Prostate gland (tissue), 2 donors: Measurements from ENCODE around the gene MN1. TPM values are rescaled to one million over a fixed set of nuclear protein-coding genes. Genes with fewer than 3 reads are reported as not detected.

ENCODE experiments used
- DNase-seq: peaks from one replicate; pipeline ENCODE4 v3.0.0-alpha.2; 2019; ENCODE audit warnings: low spot score
- H3K27ac ChIP-seq, 2 donors: fragments of 200-600 bp; sonication (generic); 2 replicates each; pipeline ENCODE4 v1.5.1; 2017 to 2019
- H3K27me3 ChIP-seq: fragments of 200-600 bp; sonication (generic); replicated peaks from 2 replicates; pipeline ENCODE4 v1.5.1; 2019; ENCODE audit not compliant: insufficient read depth
- H3K36me3 ChIP-seq, 2 donors: fragments of 200-600 bp; sonication (generic); 1 replicate in 1 of 2; 2 replicates in 1 of 2; pipeline versions ENCODE4 v1.5.1 to v1.8.1; 2017 to 2019
- H3K4me1 ChIP-seq: fragments of 200-600 bp; sonication (generic); replicated peaks from 2 replicates; pipeline ENCODE4 v1.5.1; 2019
- H3K4me3 ChIP-seq, 2 donors: fragments of 200-600 bp; sonication (generic); 2 replicates each; pipeline ENCODE4 v1.5.1; 2017 to 2019
- H3K9me3 ChIP-seq: fragments of 200-600 bp; sonication (generic); 2 replicates; pipeline ENCODE4 v1.5.1; 2017
- CTCF ChIP-seq, 4 experiments: fragments of 200-600 bp in 2 of 4; fragments of 450-650 bp in 2 of 4; sonication (generic) in 2 of 4; IDR thresholded peaks; 1 replicate in 3 of 4; 2 replicates in 1 of 4; pipeline ENCODE4 v1.5.1; 2016 to 2019; ENCODE audit warnings: antibody characterized with exemption in 4 of 4, mild to moderate bottlenecking in 2 of 4, moderate library complexity in 2 of 4
- POLR2A ChIP-seq: fragments of 450-650 bp; IDR thresholded peaks from one replicate; pipeline ENCODE4 v1.6.1; 2016; ENCODE audit warnings: antibody characterized with exemption, mild to moderate bottlenecking
- POLR2AphosphoS5 ChIP-seq: sonication (generic); formaldehyde crosslinking; IDR thresholded peaks from one replicate; pipeline ENCODE4 v1.6.1; 2017; ENCODE audit warnings: antibody characterized with exemption
- WGBS: methylation state at CpG from one replicate; pipeline ENCODE4 v1.1.5; 2018; 5-methylcytosine and 5-hydroxymethylcytosine counted together
- intact Hi-C: fragments of 100-400 bp; cut with DNase I; formaldehyde crosslinking; loops from one replicate; pipeline ENCODE4 v1.14.2; 2022
- total RNA-seq, 2 donors: library from RNA; depleted of rRNA; stranded (reverse); fragments of >200 nt; gene quantifications; one replicate each; pipeline ENCODE4 v1.1.0, GENCODE V29; 2016

MN1 gene
- total RNA-seq, 2 donors from 2014 or later, result 5.5 to 5.8 TPM

GRCh38 chr22:27737521-27737920 is 64.0 kb downstream of the MN1 start:
- intact Hi-C loops, result no loop called here

GRCh38 chr22:27734066-27734465 is 67.5 kb downstream of the MN1 start:
- no peak for DNase-seq
- WGBS, result 98% methylated on average over 4 of the region's 4 CpGs
- no peaks in the 10 kb centered on the region for H3K36me3 ChIP-seq

More at GRCh38 chr22:27737521-27737920, 64.0 kb downstream of the MN1 start:
- DNase-seq, result no peak
- Histone ChIP-seq H3K27me3 (no peaks in the 10 kb centered on the region), H3K4me1 (no peaks in the 10 kb centered on the region), H3K36me3 (no peaks in the 10 kb centered on the region), H3K27ac (no peak overlapping the region), H3K4me3 (no peak overlapping the region), H3K9me3 (no peaks in the 10 kb centered on the region)
- TF ChIP-seq POLR2A, result no peak
- no peak for TF ChIP-seq CTCF (IDR thresholded peaks at IDR 0.05)
- no peak for TF ChIP-seq POLR2AphosphoS5
- 94% methylated on average over 4 of the region's 4 CpGs for WGBS

GRCh38 chr22:27732841-27733240 is 68.7 kb downstream of the MN1 start:
- TF ChIP-seq POLR2A (no peak), CTCF (IDR thresholded peaks at IDR 0.05) (no peak), POLR2AphosphoS5 (no peak)
- no peak overlapping the region for H3K4me3 ChIP-seq
- no peaks in the 10 kb centered on the region for H3K4me1 ChIP-seq
- no peak for DNase-seq
- H3K27ac ChIP-seq, result no peak overlapping the region
- H3K27me3 ChIP-seq, result no peaks in the 10 kb centered on the region
- no peaks in the 10 kb centered on the region for H3K9me3 ChIP-seq
- WGBS, result 98% methylated on average over 6 of the region's 6 CpGs
- no peaks in the 10 kb centered on the region for H3K36me3 ChIP-seq
- intact Hi-C loops, result no loop called here

More at GRCh38 chr22:27734066-27734465, 67.5 kb downstream of the MN1 start:
- intact Hi-C loops, result no loop called here
- Histone ChIP-seq H3K27ac (no peak overlapping the region), H3K27me3 (no peaks in the 10 kb centered on the region), H3K4me1 (no peaks in the 10 kb centered on the region), H3K9me3 (no peaks in the 10 kb centered on the region), H3K4me3 (no peak overlapping the region)
- TF ChIP-seq CTCF (IDR thresholded peaks at IDR 0.05) (no peak), POLR2A (no peak), POLR2AphosphoS5 (no peak)

- WGBS, result 95% methylated on average over 2 of the region's 2 CpGs
- no peak for DNase-seq
- H3K4me1 ChIP-seq, result no peaks in the 10 kb centered on the region
- intact Hi-C loops, result no loop called here
- no peaks in the 10 kb centered on the region for H3K9me3 ChIP-seq
- no peaks in the 10 kb centered on the region for H3K36me3 ChIP-seq
- no peak overlapping the region for H3K4me3 ChIP-seq
- no peaks in the 10 kb centered on the region for H3K27me3 ChIP-seq
- no peak overlapping the region for H3K27ac ChIP-seq
- TF ChIP-seq POLR2AphosphoS5 (no peak), POLR2A (no peak), CTCF (IDR thresholded peaks at IDR 0.05) (no peak)
These were observed 69.2 kb downstream of the MN1 start for GRCh38 chr22:27732391-27732790.

GRCh38 chr22:27731621-27732020 is 69.9 kb downstream of the MN1 start:
- intact Hi-C loops, result no loop called here
- no peak for DNase-seq
- Histone ChIP-seq H3K36me3 (no peaks in the 10 kb centered on the region), H3K27ac (no peak overlapping the region), H3K4me1 (no peaks in the 10 kb centered on the region), H3K9me3 (no peaks in the 10 kb centered on the region), H3K27me3 (no peaks in the 10 kb centered on the region), H3K4me3 (no peak overlapping the region)
- TF ChIP-seq CTCF (IDR thresholded peaks at IDR 0.05) (no peak), POLR2A (no peak), POLR2AphosphoS5 (no peak)
- WGBS, result 98% methylated on average over 3 of the region's 3 CpGs
